ENCODE measurements around the gene HSD11B1.

The HSD11B1 gene

DNA sequence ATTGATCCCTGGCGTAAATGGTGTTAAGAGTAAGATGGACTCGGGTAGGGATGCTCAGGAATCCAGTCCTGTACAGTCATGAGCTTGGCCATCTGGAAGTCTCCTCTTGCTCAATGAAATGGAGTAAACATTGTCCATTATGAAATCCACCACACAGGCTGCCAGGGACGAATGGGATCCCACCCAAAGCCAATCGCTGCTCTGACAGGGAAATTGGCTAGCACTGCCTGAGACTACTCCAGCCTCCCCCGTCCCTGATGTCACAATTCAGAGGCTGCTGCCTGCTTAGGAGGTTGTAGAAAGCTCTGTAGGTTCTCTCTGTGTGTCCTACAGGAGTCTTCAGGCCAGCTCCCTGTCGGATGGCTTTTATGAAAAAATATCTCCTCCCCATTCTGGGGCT is at the start of gene HSD11B1:
Gene HSD11B1, plus strand, starts transcription at position 263 of the 400 bp plus-strand sequence. Its CDS starts 97 bp downstream, at position 360.
- no peak for DNase-seq

GRCh38 chr1:209655411-209656231 is 49.0 kb upstream of the HSD11B1 start:
- DNase-seq: no peak

DNA sequence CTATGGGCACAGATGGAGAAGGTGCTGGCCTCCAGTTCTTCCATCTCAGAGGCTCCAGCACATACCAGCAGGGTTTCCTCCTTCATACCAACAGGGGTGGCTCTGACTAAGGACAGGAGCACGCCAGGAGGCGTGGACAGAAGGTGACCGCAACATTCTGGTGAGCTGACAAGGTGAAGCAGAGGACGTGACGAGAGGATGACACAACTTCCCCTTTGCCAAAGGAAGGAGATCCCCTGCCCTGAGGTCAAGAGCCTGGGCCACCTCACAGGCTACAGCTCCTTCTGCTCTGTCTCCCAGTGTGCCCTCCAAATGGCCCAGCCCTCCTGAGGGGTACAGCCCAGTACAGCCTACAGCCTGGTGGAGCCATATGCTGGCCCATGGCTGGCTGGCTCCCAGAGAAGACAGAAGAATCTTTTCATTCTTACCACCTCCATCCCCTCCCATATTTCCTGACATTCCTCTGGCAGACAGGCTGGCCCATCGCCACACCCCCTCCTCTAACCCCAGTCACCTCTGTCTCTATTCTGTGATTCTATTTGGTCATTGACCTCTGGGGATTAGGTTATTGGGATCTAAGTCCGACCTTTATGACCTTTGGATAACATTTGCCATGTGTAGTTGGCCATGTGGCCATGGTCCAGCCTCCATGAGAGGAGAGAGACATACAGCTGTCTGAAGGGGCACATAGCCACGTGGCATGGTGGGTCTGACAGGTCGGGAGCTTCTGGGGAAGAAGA is 47.3 kb upstream of the HSD11B1 start:
- no peak for DNase-seq

DNA sequence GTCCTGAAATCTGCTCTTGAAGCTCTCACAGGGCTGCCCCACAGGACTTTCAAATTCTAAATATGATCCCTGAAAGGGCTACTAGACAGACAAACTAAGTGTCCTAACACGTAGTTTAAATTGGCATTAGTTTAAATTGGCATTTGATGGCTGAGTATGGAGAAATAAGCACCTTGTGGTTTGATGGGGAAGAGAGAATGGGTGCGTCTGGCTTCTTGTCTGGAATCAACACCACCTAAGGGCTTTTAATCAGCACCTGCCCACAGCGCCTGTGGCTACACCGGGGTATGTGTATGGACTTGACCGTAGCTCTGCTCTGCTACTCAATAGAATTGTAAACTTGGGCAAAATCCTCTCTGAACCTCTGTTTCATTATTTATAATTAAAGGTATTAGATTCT is 46.7 kb upstream of the HSD11B1 start:
- DNase-seq: no peak

DNA sequence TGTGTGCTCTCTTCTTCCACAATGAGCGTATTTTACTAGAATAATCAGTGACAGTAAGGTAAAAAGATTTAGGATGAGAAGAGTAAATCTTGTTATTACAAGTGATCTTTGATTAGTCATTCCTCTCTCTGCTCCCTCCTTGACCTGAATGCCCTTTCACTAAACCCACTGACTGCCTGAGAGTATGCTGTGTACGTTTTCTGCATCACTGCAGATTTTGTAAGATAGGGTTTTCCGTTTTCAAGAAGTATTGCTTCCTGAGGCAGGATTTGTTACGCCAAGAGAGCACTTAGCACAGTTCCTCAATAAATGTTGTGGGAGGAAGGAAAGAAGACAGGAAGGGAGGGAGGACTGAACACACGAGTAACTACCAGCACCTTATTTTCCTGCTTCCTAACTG is 44.7 kb upstream of the HSD11B1 start:
- no peak for DNase-seq

DNA sequence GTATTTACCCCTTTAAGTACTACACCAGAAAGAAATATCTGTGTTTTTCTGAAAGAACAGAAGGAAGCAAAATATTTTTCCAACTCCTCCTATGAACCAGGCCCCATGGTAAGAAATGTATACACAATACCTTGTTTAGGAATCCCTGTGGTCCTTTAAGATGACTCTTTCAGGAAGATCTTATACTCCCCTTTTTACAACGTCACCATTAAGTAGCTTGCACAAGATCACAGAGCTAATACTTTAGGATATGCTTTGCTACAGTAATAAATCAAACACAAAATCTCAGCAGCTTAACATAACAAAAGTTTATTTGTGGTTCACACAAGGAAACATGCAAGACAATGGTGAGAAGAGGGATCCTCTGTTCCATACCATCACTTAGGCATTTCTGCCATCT is 43.6 kb upstream of the HSD11B1 start:
- no peak for DNase-seq

DNA sequence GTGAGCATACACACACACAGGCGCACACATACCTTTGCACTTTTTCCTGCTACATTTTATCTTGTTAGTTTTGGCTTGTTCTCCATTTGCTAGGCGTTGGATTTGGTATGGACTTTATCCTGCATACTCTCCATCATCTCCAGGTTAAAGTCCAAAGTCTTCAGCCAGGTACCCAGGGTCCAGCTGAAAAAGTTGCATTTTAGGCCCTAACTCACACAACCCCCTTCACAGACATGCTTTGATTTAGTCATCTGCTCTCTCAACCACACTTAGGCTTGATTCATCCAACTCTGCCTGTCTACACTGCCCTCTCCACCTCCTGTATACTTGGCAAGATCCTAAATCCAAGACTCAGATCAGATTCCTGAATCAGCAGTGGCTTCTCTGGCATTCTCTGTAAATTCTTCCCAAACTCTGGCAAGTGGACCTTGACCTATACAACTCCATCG is 41.7 kb upstream of the HSD11B1 start:
- no peak for DNase-seq

DNA sequence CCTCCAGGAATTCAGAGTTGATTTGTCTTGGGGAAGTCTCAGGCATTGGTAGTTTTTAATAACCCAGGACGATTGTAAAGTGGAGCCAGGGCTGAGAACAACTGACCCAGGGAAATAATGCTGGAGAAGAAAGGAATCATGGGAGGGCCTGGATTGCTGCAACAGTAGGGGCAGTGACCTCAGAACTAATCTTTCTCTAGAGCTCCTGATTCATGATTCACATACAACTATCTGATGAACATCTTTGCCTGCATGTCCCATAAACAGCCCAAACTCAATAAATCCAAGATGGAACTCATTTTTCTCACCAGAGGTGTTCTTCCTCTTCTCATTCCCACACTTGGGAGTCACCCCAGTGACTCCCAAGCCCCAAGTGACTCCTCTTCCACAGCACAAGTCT is 37.5 kb upstream of the HSD11B1 start:
- DNase-seq: no peak

DNA sequence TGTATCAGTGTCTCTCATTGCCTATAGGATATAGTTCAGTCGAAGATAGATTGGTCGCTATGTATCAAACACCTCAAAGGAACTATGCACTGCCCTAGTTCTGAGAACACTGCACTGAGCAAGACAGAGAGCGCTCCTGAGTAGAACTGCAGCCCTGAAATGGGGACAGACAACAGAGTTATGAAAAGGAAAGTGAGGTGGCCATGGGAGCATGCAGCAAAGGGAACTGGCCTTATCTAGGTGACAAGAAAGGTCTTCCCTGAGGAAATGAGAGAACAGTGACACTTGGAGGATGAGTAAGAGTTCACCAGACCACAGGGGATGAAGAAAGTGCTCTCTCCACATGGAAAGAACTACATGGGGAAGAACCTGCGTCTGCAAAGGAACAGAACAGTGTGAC is 36.9 kb upstream of the HSD11B1 start:
- no peak for DNase-seq

DNA sequence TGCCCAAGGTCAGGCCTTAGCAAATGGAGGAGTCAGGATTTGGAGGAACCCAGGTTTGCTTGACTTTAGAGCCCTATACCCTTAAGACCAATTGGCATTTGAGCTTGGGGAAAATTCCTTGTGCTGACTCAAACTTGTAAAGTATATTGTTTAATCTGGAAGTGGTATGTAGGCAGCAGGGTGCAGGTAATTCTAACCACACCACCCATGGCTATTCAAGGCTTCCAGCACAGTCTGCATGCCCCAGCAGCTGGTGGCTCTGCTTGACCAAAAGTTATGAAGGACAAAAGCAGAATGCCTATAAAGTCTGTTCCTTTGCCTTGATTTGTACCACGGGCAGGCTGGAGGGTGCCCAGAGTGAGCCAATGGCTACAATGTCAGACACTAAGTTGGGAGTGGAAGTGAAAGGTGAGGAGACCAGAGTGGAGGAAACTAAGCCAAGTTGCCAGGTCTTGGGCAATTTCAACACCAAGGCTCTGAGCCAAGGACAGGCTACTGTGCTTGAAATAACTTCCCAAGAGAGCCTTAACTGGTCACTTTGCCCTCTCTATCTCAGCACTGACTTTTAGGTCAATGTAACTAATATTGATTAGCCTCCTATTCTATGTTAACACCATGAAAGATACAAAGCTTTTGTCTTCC is 34.1 kb upstream of the HSD11B1 start:
- DNase-seq: no peak

GRCh38 chr1:209672705-209673630 is 31.7 kb upstream of the HSD11B1 start:
- no peak for DNase-seq

- no peak for DNase-seq
Measured at GRCh38 chr1:209673631-209674417, 30.8 kb upstream of the HSD11B1 start.

DNA sequence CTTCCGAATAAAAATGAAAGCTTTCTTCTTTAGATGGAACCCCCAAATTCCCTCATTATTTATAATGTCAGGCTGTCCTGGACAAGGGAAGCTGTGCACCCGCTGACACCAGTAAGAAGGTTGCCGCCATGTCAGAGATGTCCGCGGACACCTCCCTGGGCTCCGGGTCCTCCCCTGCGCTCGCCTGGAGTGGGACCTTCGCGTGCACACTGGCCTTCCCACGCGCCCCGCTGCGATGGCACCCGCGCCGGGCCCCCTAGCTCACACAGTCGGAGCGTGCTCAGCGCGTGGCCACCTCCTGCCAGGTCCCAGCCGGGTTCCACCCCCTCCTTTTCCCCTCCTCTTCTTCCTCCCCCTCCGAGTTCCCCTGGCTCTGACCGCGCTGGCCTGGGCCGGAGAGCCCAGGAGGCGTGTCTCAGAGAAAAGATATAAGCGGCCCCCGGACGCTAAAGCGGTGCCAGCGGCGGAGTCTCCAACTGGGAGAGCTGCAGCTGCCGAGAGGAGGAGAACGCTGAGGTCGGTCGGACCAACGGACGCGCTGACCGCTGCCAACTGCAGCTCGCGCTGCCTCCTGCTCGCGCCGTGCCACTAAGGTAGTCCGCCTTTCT is 29.6 kb upstream of the HSD11B1 start, which contains the start of gene G0S2:
Gene G0S2, plus strand, starts transcription at position 456 of the 608 bp plus-strand sequence. CDS start 273 bp downstream, outside the sequence.
- DNase-seq: peak; percentile 43

GRCh38 chr1:209675565-209676154 is 29.0 kb upstream of the HSD11B1 start:
- DNase-seq: peak; percentile 39

GRCh38 chr1:209678981-209679539 is 25.6 kb upstream of the HSD11B1 start:
- DNase-seq: no peak

DNA sequence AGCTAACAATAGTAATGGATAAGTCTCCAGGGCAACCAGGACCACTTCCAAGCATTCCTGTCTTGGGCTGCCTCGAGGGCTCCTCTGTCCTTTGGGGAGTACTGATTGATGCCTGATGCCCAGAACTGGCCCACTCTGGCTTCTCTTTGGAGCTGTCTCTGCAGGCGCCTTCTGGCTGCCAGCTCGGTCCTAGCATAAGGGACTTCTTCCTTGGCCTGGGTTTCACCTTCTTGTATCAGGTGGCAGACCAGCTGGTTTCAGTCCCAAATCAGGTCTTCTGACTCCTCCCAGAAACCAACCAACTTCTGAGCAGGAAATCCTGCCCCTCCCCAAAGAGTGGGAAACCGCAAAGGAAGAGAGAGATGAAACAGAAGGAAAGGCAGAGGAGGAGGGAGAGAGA is 18.8 kb upstream of the HSD11B1 start:
- DNase-seq: no peak

DNA sequence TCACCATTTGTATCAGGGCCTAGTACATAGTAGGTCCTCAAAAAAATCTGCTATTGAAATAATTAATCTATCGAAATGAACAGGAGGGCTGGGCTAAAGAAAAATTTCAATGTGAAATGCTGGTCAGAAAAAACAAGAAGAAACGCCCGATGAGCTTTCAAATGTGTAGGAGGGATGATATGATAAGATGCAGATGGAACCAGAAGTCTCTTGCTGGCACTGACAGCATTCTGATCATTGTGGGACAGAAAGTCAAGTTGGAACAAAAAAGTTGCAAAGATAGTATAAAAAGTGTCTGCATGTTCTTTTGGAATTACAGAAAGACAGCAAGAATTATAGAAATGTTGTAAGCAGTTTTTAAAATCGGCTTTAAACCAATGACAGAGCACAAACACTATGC is 18.3 kb upstream of the HSD11B1 start:
- no peak for DNase-seq

GRCh38 chr1:209688746-209689234 is 15.9 kb upstream of the HSD11B1 start:
- DNase-seq: no peak

DNA sequence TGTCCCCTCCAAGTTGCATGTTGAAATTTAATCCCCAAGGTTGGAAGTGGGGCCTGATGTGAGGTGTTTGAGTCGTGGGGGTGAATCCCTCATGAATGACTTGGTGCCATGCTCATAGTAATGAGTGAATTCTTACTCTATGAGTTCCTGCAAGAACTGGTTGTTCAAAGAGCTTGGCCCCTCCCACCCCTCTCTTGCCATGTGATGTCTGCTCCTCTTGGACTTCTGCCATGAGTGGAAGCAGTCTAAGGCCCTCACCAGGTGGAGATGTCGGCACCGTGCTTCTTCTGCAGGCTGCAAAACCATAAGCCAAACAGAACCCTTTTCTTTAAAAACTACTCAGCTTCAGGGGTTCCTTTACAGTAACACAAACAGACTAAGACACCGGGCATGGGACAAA is 15.2 kb upstream of the HSD11B1 start:
- no peak for DNase-seq

GRCh38 chr1:209691237-209691636 is 13.4 kb upstream of the HSD11B1 start:
- DNase-seq: no peak
